Endothelial cell of umbilical vein (primary cell): ENCODE data around the gene STRA8. TPM values are rescaled to one million over a fixed set of nuclear protein-coding genes. Genes with fewer than 3 reads are reported as not detected.

Experiments
- BruUV-seq: library from RNA; stranded (reverse); fragments of 400-500 nt; replicated peaks from 2 replicates; lab custom pipeline; 2021; lab: Mats Ljungman, UMichigan
- CTCF ChIA-PET: fragments of 300-600, 350-600 bp; sonication (Branson Sonifier 250); formaldehyde crosslinking; loops from one replicate; lab custom pipeline; 2021; ENCODE audit warnings: antibody characterized with exemption, inconsistent platforms; lab: Charles Lee
- POLR2A ChIA-PET: fragments of 300-600, 350-600 bp; sonication (Branson Sonifier 250); formaldehyde crosslinking; loops from one replicate; lab custom pipeline; 2021; ENCODE audit warnings: antibody characterized with exemption, inconsistent platforms; lab: Charles Lee
- DNase-seq: peaks from one replicate; pipeline ENCODE4 v3.0.0-alpha.2; 2011; ENCODE audit warnings: low read depth, low spot score
- FAIRE-seq: peaks from 2 replicates; lab custom pipeline; 2011; peaks lifted over from hg19 to GRCh38; lab: Jason Lieb, UNC
- H2AFZ ChIP-seq: 2 replicates; pipeline ENCODE4 v1.6.0; 2012; ENCODE audit warnings: low read depth, low read length, control low read depth, inconsistent platforms
- H3K27ac ChIP-seq: 2 replicates; pipeline ENCODE4 v1.5.1; 2011; ENCODE audit warnings: low read depth, mild to moderate bottlenecking, control low read depth, low read length, moderate library complexity; ENCODE audit not compliant: insufficient read depth
- H3K27me3 ChIP-seq, 2 experiments: 2 replicates each; pipeline versions ENCODE4 v1.6.0 to v1.6.1; 2011; ENCODE audit warnings: low read length in 2 of 2, mixed read lengths in 1 of 2; ENCODE audit not compliant: control insufficient read depth in 2 of 2, insufficient read depth in 2 of 2
- H3K36me3 ChIP-seq, 2 experiments: 2 replicates in 1 of 2; 3 replicates in 1 of 2; pipeline ENCODE4 v1.5.1; 2011; ENCODE audit warnings: low read length in 2 of 2, mild to moderate bottlenecking in 1 of 2, moderate library complexity in 1 of 2; ENCODE audit not compliant: control insufficient read depth in 2 of 2, insufficient read depth in 2 of 2; ENCODE audit errors: extremely low read depth in 1 of 2
- H3K4me1 ChIP-seq: 3 replicates; pipeline ENCODE4 v1.5.1; 2011; ENCODE audit warnings: mild to moderate bottlenecking, low read length; ENCODE audit not compliant: control insufficient read depth, insufficient read depth; ENCODE audit errors: extremely low read depth
- H3K4me2 ChIP-seq: 2 replicates; pipeline ENCODE4 v1.6.1; 2011; ENCODE audit warnings: low read length, control low read depth, mixed read lengths; ENCODE audit not compliant: insufficient read depth
- H3K4me3 ChIP-seq, 3 experiments: fragments of 200-600 bp in 1 of 3; sonication (generic), shearing (Covaris generic) in 1 of 3; replicated peaks in 1 of 3; 2 replicates each; pipeline ENCODE4 v1.5.1; 2011 to 2016; ENCODE audit warnings: control low read depth in 3 of 3, low read length in 3 of 3, mild to moderate bottlenecking in 2 of 3, inconsistent platforms in 1 of 3, low read depth in 1 of 3, moderate library complexity in 1 of 3; ENCODE audit not compliant: insufficient read depth in 1 of 3
- H3K79me2 ChIP-seq: 2 replicates; pipeline ENCODE4 v1.6.0; 2012; ENCODE audit warnings: low read length, inconsistent platforms; ENCODE audit not compliant: control insufficient read depth, insufficient read depth
- H3K9ac ChIP-seq: replicated peaks from 2 replicates; pipeline ENCODE3; 2011; ENCODE audit warnings: low read length, control low read depth; ENCODE audit not compliant: insufficient read depth; ENCODE audit errors: extremely low read depth
- H3K9me1 ChIP-seq: replicated peaks from 3 replicates; pipeline ENCODE4 v1.6.0; 2011; ENCODE audit warnings: mild to moderate bottlenecking, low read length; ENCODE audit not compliant: control insufficient read depth, insufficient read depth; ENCODE audit errors: extremely low read depth
- H3K9me3 ChIP-seq: replicated peaks from 2 replicates; pipeline ENCODE4 v1.5.1; 2012; ENCODE audit warnings: low read length, inconsistent platforms; ENCODE audit not compliant: control insufficient read depth, insufficient read depth
- H4K20me1 ChIP-seq: replicated peaks from 2 replicates; pipeline ENCODE3; 2011; ENCODE audit warnings: mild to moderate bottlenecking, low read length; ENCODE audit not compliant: control insufficient read depth, insufficient read depth; ENCODE audit errors: extremely low read depth
- CTCF ChIP-seq, 2 donors: IDR thresholded peaks; 1 replicate in 1 of 2; 2 replicates in 1 of 2; pipeline ENCODE4 v1.5.1; 2011; ENCODE audit warnings: low read length in 2 of 2, mild to moderate bottlenecking in 2 of 2, moderate library complexity in 2 of 2, control low read depth in 1 of 2, inconsistent platforms in 1 of 2, low read depth in 1 of 2; ENCODE audit not compliant: insufficient read depth in 1 of 2; ENCODE audit errors: extremely low read depth in 1 of 2
- FOS ChIP-seq: IDR thresholded peaks from 2 replicates; pipeline ENCODE4 v1.6.1; 2011; ENCODE audit warnings: mild to moderate bottlenecking, low read length, moderate library complexity, borderline replicate concordance; ENCODE audit not compliant: insufficient read depth
- GATA2 ChIP-seq: IDR thresholded peaks from 2 replicates; pipeline ENCODE4 v1.7.0; 2011; ENCODE audit warnings: low read depth, mild to moderate bottlenecking, moderate library complexity, mixed read lengths, low read length; ENCODE audit not compliant: insufficient read length, insufficient read depth
- JUN ChIP-seq: IDR thresholded peaks from 2 replicates; pipeline ENCODE4 v1.6.1; 2011; ENCODE audit warnings: borderline replicate concordance, low read depth; ENCODE audit not compliant: insufficient read length, insufficient read depth
- MYC ChIP-seq: IDR thresholded peaks from one replicate; pipeline ENCODE4 v1.6.1; 2011; ENCODE audit warnings: mild to moderate bottlenecking, low read depth, low read length
- POLR2AphosphoS5 ChIP-seq: IDR thresholded peaks from 2 replicates; pipeline ENCODE4 v1.6.1; 2012; ENCODE audit warnings: low read depth, mild to moderate bottlenecking, control low read depth, low read length, moderate library complexity; ENCODE audit not compliant: insufficient read depth
- dilution Hi-C: fragments of 300-500 bp; cut with MboI; formaldehyde crosslinking; loops from one replicate; pipeline ENCODE4 v1.15.0; 2019; ENCODE audit warnings: low sequenced_read_pairs; ENCODE audit not compliant: extremely low pct_ligation_motif_present
- intact Hi-C: fragments of 100-400 bp; cut with micrococcal nuclease; formaldehyde crosslinking; loops from one replicate; pipeline ENCODE4 v1.10.0; 2022
- polyA plus RNA-seq, 4 experiments: library from polyadenylated mRNA; depleted of rRNA in 3 of 4; stranded (reverse) in 3 of 4; unstranded in 1 of 4; fragments of >200 nt; gene quantifications; 2 replicates each; pipeline versions ENCODE4 v1.2.1 to v1.2.3, GENCODE V29; 2011 to 2012; ENCODE audit warnings: missing spikeins in 1 of 4
- total RNA-seq: library from RNA; stranded (reverse); gene quantifications from 2 replicates; pipeline ENCODE4 v1.2.3, GENCODE V29; 2021

STRA8 gene
- total and polyA plus RNA-seq, 2 donors (not counting 3 experiments of a cell fraction or from before 2014, with no cell fraction given), result not detected

- Histone ChIP-seq H3K4me2 (no peak overlapping the region), H3K9ac (no peak overlapping the region), H3K27me3 (no peaks in the 10 kb centered on the region), H3K27ac (no peak overlapping the region), H3K4me1 (no peaks in the 10 kb centered on the region), H4K20me1 (no peaks in the 10 kb centered on the region), H3K9me1 (no peaks in the 10 kb centered on the region), H3K36me3 (no peaks in the 10 kb centered on the region), H2AFZ (no peak overlapping the region), H3K4me3 (no peak overlapping the region), H3K79me2 (no peaks in the 10 kb centered on the region), H3K9me3 (no peaks in the 10 kb centered on the region)
- ChIA-PET POLR2A (no interaction called here), CTCF (interaction anchor here (1.8 to 2.2 kb wide), 2 partner anchors 19 to 25 kb away, joined by 5 to 6 read pairs; no protein-coding TSS in a partner anchor)
- no TSS peak for BruUV-seq
- FAIRE-seq (no peak), DNase-seq (no peak)
- TF ChIP-seq MYC (no peak), GATA2 (no peak), JUN (no peak), FOS (no peak), POLR2AphosphoS5 (no peak), CTCF (IDR thresholded peaks at IDR 0.05; ENCODE audit: extremely low read depth in 1 of 2, insufficient read depth in 1 of 2, low read depth in 1 of 2, low read length in 2 of 2) (no peak)
- dilution Hi-C loops, result no loop called here
- intact Hi-C loops, result no loop called here
These were observed 65.6 kb downstream of the STRA8 start for GRCh38 chr7:135299235-135299634.
